Pancreas (tissue), 10 donors: ENCODE results near the gene GSTA4. TPM values are rescaled to one million over a fixed set of nuclear protein-coding genes. Genes with fewer than 3 reads are reported as not detected.
"Not testable (repeated sequence)": the region's sequence is repeated elsewhere in the genome, so short reads cannot be mapped to it uniquely, and the experiment has no call there.

Experiments
- ATAC-seq, 4 donors: fragments of 200-7000 bp; cut with Tn5 transposase; one replicate each; pipeline versions ENCODE4 v1.8.0 to v1.9.1; 2020; ENCODE audit warnings: mild to moderate bottlenecking in 4 of 4, moderate library complexity in 4 of 4
- DNase-seq, 6 donors: peaks; one replicate each; pipeline ENCODE4 v3.0.0-alpha.2; 2020
- FAIRE-seq: peaks from 2 replicates; lab custom pipeline; 2012; peaks lifted over from hg19 to GRCh38; lab: Jason Lieb, UNC
- H3K27ac ChIP-seq, 4 donors: fragments of 200-600 bp; sonication (generic); 1 replicate in 3 of 4; 2 replicates in 1 of 4; pipeline versions ENCODE4 v1.5.0 to v1.8.0; 2020
- H3K27me3 ChIP-seq, 4 donors: fragments of 200-600 bp; one replicate each; pipeline ENCODE4 v1.8.0; 2021
- H3K36me3 ChIP-seq, 3 donors: fragments of 200-600 bp; sonication (generic) in 1 of 3; one replicate each; pipeline versions ENCODE4 v1.5.0 to v1.8.0; 2020 to 2021
- H3K4me1 ChIP-seq, 3 donors: fragments of 200-600 bp; one replicate each; pipeline ENCODE4 v1.8.0; 2021
- H3K4me3 ChIP-seq, 4 donors: fragments of 200-600 bp; sonication (generic) in 2 of 4; one replicate each; pipeline versions ENCODE4 v1.5.0 to v1.8.0; 2020 to 2021
- H3K9me3 ChIP-seq, 4 donors: fragments of 200-600 bp; one replicate each; pipeline ENCODE4 v1.8.0; 2021
- CTCF ChIP-seq, 4 donors: fragments of 200-600 bp; sonication (generic) in 3 of 4; IDR thresholded peaks; one replicate each; pipeline versions ENCODE4 v1.5.0 to v1.8.0; 2021; ENCODE audit warnings: antibody characterized with exemption in 4 of 4
- WGBS, 2 donors: extraction: QIAGEN DNeasy Blood & Tissue Kit; methylation state at CpG; one replicate each; pipeline ENCODE4 v1.1.7; 2013; 5-methylcytosine and 5-hydroxymethylcytosine counted together
- intact Hi-C, 3 donors: fragments of 100-400 bp; cut with DNase I; formaldehyde crosslinking; loops; one replicate each; pipeline versions ENCODE4 v1.11.1 to v1.14.2; 2022
- polyA plus RNA-seq, 2 donors: library from polyadenylated mRNA; stranded (reverse); fragments of 200-250 nt; gene quantifications; one replicate each; pipeline ENCODE4 v1.2.3, GENCODE V29; 2013
- total RNA-seq, 6 donors: library from RNA; stranded (reverse); fragmentation: NEBNext Ultra II Directional in 4 of 6; extraction: Animal tissue kit (Norgen Biotek cat#: 25700) in 4 of 6; gene quantifications; one replicate each; pipeline versions ENCODE4 v1.2.1 to v1.2.4, GENCODE V29; 2021 to 2023
- donor health status: healthy with polysubstance abuse.
- donor health status: DM: no; HTN: no; CAD: no; lungs with moderate emphysema.
- donor health status: DM: no; HTN: no; CAD: no.
- donor health status: control.
- donor health status: control.
- donor health status: Bipolar disorder and iron deficiency.
- donor health status: DM: yes; HTN: yes; CAD: no.
- donor health status: DM: no; HTN: no; CAD: no.
- donor health status: DM: no; HTN: no; CAD: no.
- donor health status: DM: yes; HTN: yes; CAD: no.

The GSTA4 gene
- total and polyA plus RNA-seq, 8 donors: 11.0 to 33.3 (median 14.5) TPM

- Histone ChIP-seq H3K27me3 (no peaks in the 10 kb centered on the region), H3K9me3 (no peaks in the 10 kb centered on the region), H3K4me3 (no peak overlapping the region), H3K4me1 (no peaks in the 10 kb centered on the region), H3K27ac (no peak overlapping the region), H3K36me3 (no peaks in the 10 kb centered on the region)
- 79 to 99% methylated on average over 7 of the region's 7 CpGs for WGBS, 2 donors
- no peak for DNase-seq
- ATAC-seq: no peak
- intact Hi-C loops: no loop called here
- no peak for FAIRE-seq
- TF ChIP-seq CTCF (IDR thresholded peaks at IDR 0.05): no peak
Observed at GRCh38 chr6:52955871-52956270, 39.2 kb downstream of the GSTA4 start.

DNA sequence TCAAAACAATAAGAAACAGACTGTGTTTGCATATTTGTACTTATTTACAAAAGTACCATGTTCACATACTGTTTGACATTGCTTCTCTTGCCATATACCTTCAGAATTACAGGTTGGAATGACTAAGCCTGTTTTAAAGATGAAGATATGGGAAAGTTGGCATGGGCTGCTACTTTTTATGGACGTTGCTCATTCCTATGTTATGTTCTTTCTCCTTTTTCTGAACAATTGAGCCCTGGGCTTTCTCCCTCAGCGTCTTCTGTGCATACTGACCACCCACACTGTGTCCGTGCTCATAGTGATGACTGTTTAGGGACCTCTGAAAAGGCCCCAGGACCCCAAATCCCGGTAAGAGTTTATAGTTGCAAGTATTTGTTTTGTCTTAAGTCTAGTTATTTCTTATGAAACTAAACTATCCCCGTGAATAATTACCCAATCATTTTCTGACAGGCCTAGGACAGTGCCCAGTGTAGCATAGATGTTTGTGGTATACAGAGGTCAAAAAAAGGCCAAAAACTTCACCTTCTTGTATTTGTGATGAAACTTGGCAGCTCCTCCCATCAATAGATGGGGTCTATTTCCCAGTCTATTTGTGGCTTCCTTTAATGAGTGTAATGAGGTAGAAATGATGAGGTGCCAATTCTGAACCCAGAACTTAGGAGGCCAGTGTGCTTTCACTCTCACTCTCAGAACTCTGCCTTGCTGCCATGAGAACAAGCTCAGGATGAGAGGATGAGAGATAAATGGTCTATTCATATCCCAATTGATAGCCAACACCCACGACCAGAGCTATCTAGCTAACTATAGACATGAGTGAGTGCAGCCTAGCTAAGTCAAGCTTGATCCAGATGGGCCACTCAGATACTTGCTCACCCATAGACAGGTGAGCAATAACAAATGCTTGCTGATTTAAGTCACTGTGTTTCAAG is 40.9 kb downstream of the GSTA4 start:
- ATAC-seq: no peak
- 81 to 83% methylated on average over 6 of the region's 6 CpGs for WGBS, 2 donors
- TF ChIP-seq CTCF (IDR thresholded peaks at IDR 0.05): no peak
- no peak for DNase-seq
- FAIRE-seq: no peak
- no peak overlapping the region for H3K4me3 ChIP-seq
- no peaks in the 10 kb centered on the region for H3K27me3 ChIP-seq
- H3K36me3 ChIP-seq: no peaks in the 10 kb centered on the region
- no peaks in the 10 kb centered on the region for H3K9me3 ChIP-seq
- no peaks in the 10 kb centered on the region for H3K4me1 ChIP-seq
- H3K27ac ChIP-seq: no peak overlapping the region
- intact Hi-C loops: no loop called here

GRCh38 chr6:52946306-52946705 is 48.8 kb downstream of the GSTA4 start:
- no peaks in the 10 kb centered on the region for H3K4me1 ChIP-seq
- no peak for FAIRE-seq
- WGBS, 2 donors: 14% methylated on average over 5 of the region's 5 CpGs
- H3K36me3 ChIP-seq: no peaks in the 10 kb centered on the region
- no peak for TF ChIP-seq CTCF (IDR thresholded peaks at IDR 0.05)
- no peak overlapping the region for H3K4me3 ChIP-seq
- H3K9me3 ChIP-seq: no peaks in the 10 kb centered on the region
- ATAC-seq: no peak
- no peak for DNase-seq
- intact Hi-C loops: no loop called here
- H3K27ac ChIP-seq: no peak overlapping the region
- no peaks in the 10 kb centered on the region for H3K27me3 ChIP-seq

DNA sequence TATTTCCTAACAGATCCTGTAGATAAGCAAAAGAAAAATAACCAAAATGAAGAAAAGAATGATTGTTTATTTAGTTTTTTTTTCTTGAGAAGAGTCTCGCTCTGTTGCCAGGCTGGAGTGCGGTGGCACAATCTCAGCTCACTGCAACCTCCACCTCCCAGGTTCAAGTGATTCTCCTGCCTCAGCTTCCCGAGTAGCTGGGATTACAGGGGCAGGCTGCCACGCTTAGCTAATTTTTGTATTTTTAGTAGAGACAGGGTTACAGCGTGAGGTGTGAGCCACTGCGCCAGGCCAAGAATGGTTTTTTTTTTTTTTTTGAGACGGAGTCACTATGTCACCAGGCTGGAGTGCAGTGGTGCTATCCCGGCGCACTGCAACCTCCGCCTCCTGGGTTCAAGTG is 52.3 kb downstream of the GSTA4 start:
- FAIRE-seq, H3K27ac ChIP-seq, H3K4me3 ChIP-seq, H3K27me3 ChIP-seq, H3K9me3 ChIP-seq, DNase-seq, intact Hi-C loops, H3K36me3 ChIP-seq, ATAC-seq, H3K4me1 ChIP-seq: not testable (repeated sequence)
- WGBS, 2 donors: 91 to 92% methylated on average over 7 to 10 of the region's 10 CpGs

DNA sequence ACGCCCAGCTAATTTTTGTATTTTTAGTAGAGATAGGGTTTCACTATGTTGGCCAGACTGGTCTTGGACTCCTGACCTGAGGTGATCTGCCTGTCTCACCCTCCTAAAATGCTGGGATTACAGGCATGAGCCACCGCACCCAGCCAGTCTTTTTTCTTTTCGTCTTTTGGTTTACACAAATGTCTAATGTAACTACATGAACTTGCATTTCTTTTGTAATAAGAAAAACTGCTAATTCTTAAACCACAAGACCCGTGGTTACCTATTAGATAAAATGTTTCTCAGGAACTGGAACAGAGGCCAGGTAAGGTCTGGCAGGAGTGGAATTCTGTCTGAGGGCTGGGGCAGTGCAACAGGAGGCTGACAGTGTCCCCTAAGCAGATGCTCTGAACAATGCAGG is 52.9 kb downstream of the GSTA4 start:
- Histone ChIP-seq H3K9me3 (no peaks in the 10 kb centered on the region), H3K27me3 (no peaks in the 10 kb centered on the region), H3K27ac (no peak overlapping the region), H3K4me1 (no peaks in the 10 kb centered on the region), H3K4me3 (no peak overlapping the region), H3K36me3 (no peaks in the 10 kb centered on the region)
- intact Hi-C loops: no loop called here
- FAIRE-seq (no peak), ATAC-seq (no peak), DNase-seq (no peak)
- TF ChIP-seq CTCF (IDR thresholded peaks at IDR 0.05): no peak
- WGBS, 2 donors: 80 to 84% methylated on average over 4 of the region's 4 CpGs
